Activated naive CD4-positive, alpha-beta T cell treated with anti-CD3 and anti-CD28 coated beads, Interleukin-2, amount 50 U/mL, for 24 hours (primary cell): ENCODE measurements around the gene SETBP1.

Experiments used
- H3K27ac Mint-ChIP-seq: one replicate; pipeline ENCODE4 v1.8.0; 2021; ENCODE audit warnings: mild to moderate bottlenecking, mixed read lengths
- H3K27me3 Mint-ChIP-seq: one replicate; pipeline ENCODE4 v1.8.0; 2021; ENCODE audit warnings: mixed read lengths
- H3K36me3 Mint-ChIP-seq: one replicate; pipeline ENCODE4 v1.8.0; 2021; ENCODE audit warnings: mixed read lengths
- H3K4me1 Mint-ChIP-seq: one replicate; pipeline ENCODE4 v1.8.0; 2021; ENCODE audit warnings: mixed read lengths
- H3K4me3 Mint-ChIP-seq: one replicate; pipeline ENCODE4 v1.8.0; 2021; ENCODE audit warnings: mild to moderate bottlenecking, mixed read lengths
- H3K9me3 Mint-ChIP-seq: one replicate; pipeline ENCODE4 v1.8.0; 2021; ENCODE audit warnings: mixed read lengths

The SETBP1 gene

DNA sequence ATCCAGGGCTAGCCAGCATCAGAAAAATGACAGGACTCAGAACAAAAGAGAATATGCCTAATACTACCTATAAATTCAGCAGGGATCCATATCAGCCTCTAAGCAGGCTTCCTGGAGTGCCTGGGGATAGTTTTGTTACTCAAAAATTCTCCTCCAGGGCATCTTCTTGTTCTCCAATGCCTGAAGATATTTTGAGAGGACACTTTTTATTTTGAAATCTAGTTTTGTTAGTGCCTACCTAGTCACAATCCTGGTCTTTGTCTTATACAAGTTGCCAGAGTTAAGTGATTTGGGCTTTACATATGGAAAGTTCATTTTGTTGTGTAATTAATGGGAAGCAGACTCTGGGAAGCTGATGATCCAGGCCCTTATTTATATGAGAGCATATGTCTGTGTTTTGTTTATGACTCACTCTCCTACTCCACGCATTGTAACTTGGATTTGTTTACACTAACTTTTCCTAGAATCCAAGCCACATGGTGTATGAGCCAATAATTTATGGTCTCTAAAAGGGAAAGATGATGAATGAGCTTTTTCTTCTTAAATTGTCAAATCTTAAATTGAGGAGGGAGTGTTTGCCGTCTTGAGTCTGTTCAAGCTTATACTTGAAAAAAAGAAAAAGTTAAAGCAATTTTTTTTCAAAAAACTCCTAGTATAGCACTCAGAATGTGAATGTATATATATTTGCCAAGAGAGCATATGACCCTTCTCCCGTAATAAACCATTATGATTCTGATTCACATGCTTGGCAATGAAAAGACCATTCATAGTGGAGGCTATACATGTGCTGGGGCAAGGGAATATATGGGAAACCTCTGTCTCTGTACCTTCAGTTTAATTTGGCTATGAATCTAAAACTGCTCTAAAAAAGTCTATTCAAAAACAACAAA lies 370.3 kb downstream of the SETBP1 start:
- no peaks in the 10 kb centered on the region for H3K36me3 Mint-ChIP-seq
- no peaks in the 10 kb centered on the region for H3K9me3 Mint-ChIP-seq
- H3K27me3 Mint-ChIP-seq = peaks cover 1% of the 10 kb centered on the region
- no peak overlapping the region for H3K4me3 Mint-ChIP-seq
- H3K4me1 Mint-ChIP-seq = no peaks in the 10 kb centered on the region
- H3K27ac Mint-ChIP-seq = no peak overlapping the region

DNA sequence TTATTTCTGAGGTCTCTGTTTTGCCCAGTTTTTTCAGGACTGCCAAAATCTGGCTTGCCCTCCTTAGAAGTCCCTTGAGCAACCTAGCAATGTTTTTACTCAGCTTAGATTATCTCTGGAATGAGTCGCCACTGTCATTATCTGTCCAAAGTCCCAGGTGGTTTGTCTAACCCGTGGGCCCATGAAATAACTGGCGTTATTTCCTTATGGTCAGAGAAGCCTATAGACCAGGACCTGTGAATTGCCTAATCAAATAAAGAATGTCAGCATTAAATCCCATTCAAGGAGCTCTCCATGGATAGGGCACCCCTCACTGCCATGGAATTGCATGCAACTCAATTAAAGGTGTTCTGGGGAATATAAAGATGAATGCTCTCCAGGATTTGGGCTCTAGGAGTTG lies 373.9 kb downstream of the SETBP1 start:
- Mint-ChIP-seq H3K4me1 (no peaks in the 10 kb centered on the region), H3K27ac (no peak overlapping the region), H3K36me3 (no peaks in the 10 kb centered on the region), H3K9me3 (no peaks in the 10 kb centered on the region), H3K27me3 (peaks cover 1% of the 10 kb centered on the region), H3K4me3 (no peak overlapping the region)

DNA sequence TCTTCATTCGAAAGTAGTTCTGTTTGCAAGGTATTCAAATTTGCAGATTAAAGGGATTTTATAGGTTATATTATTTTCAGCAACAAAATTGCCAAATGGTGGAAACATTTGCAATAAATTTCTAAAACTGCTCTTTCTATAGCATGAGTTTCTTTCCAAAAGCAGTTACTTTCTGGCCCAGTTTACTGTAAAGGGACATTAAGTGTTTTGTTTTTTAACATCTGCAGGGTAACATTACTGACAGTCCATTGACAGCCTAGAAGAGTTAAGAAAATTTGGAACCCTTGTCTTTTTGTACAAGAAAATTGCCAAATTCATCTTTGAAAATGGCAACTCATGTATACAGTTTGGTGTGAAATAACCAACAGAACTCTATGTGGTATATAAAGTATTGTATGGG lies 375.1 kb downstream of the SETBP1 start:
- peaks cover 1% of the 10 kb centered on the region for H3K27me3 Mint-ChIP-seq
- no peaks in the 10 kb centered on the region for H3K4me1 Mint-ChIP-seq
- no peaks in the 10 kb centered on the region for H3K9me3 Mint-ChIP-seq
- H3K27ac Mint-ChIP-seq = no peak overlapping the region
- H3K4me3 Mint-ChIP-seq = no peak overlapping the region
- no peaks in the 10 kb centered on the region for H3K36me3 Mint-ChIP-seq

DNA sequence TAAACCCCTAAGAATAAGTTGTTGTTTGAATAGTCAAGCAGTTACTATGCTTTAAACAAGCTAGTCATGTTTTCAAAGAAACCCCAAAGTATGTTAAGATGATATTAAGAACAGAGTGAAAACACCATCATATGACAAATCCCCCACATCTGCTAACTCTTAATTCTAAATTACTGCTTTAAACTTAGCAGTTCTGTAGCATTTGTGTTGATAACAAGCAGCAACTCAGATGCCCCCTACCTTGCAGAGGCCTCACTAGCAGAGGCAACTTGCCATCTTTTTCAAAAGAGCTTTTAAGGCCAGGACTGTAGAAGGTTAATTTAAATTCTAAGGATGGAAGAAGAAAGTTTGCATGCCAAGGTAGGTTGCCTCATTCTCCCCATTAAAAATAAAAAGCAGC lies 376.2 kb downstream of the SETBP1 start:
- Mint-ChIP-seq H3K36me3 (no peaks in the 10 kb centered on the region), H3K4me1 (no peaks in the 10 kb centered on the region), H3K4me3 (no peak overlapping the region), H3K9me3 (no peaks in the 10 kb centered on the region), H3K27ac (no peak overlapping the region), H3K27me3 (peaks cover 1% of the 10 kb centered on the region)

DNA sequence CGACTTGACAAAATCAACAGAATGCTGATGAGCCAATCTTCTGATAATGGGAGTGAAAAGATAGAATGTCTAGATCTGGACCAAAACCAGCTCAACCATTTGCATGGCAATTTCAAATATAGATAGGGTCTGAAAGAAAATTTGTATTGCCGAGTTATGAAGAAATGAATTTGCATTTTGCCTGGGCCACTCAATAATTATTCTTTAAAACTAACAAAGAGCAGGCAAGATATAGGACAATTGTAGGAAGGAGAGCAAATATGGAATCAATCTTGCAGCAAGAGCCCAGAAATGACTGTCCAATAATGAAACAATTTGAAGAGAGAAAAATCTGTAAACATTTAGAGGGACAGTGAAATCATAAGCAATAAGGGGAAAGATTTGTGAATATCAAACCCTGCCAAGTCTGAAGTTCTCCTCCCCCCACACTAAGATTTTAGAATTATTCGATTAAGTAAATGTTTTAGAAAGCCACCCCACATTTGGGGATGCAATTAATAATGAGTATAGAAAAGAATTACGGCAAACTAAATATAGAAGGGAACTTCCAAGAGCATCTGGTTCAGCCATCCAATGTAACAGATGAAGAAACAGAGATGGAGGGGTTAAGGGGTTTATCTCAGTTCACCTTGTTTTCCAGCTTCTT lies 377.4 kb downstream of the SETBP1 start:
- no peaks in the 10 kb centered on the region for H3K36me3 Mint-ChIP-seq
- H3K27ac Mint-ChIP-seq = no peak overlapping the region
- H3K4me3 Mint-ChIP-seq = no peak overlapping the region
- H3K9me3 Mint-ChIP-seq = no peaks in the 10 kb centered on the region
- no peaks in the 10 kb centered on the region for H3K4me1 Mint-ChIP-seq
- peaks cover 1% of the 10 kb centered on the region for H3K27me3 Mint-ChIP-seq

DNA sequence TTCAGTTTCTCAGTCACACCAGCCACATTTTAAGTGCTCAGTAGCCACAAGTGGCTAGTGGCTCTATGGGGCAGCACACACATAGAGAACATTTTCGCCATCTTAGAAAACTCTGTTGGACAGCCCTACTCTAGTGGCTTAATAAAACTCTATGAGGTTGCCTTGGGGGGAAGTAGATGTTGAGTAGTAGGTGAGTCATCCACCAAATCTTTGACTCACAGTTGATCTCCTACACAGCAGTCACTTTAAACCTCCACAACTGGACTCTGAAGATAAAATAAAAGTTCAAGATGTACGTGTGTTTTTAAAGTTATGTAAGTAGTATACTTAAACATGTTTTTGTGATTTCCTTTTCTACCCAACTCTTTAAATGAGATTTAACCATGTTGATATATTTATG lies 379.0 kb downstream of the SETBP1 start:
- Mint-ChIP-seq H3K9me3 (no peaks in the 10 kb centered on the region), H3K4me1 (no peaks in the 10 kb centered on the region), H3K36me3 (no peaks in the 10 kb centered on the region), H3K27ac (no peak overlapping the region), H3K4me3 (no peak overlapping the region), H3K27me3 (no peaks in the 10 kb centered on the region)

DNA sequence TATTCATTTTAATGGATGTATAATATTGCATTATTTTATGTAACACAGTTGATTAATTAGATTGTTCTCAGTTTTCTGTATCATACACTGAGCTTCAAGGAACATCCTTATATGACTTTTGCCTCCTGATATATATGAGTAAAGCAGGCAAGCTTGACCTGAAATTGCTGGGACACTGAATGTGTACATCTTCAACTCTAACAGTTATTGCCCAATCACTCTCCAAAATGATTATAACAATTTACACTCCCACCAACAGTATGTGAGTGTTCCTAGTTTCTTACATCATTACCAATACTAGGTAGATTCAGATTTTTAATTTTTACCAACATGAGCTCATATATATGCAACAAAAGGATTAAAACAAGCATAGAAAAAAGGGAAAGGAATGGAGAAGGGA lies 379.4 kb downstream of the SETBP1 start:
- H3K9me3 Mint-ChIP-seq = no peaks in the 10 kb centered on the region
- no peaks in the 10 kb centered on the region for H3K4me1 Mint-ChIP-seq
- H3K36me3 Mint-ChIP-seq = no peaks in the 10 kb centered on the region
- H3K27me3 Mint-ChIP-seq = no peaks in the 10 kb centered on the region
- H3K4me3 Mint-ChIP-seq = no peak overlapping the region
- H3K27ac Mint-ChIP-seq = no peak overlapping the region

DNA sequence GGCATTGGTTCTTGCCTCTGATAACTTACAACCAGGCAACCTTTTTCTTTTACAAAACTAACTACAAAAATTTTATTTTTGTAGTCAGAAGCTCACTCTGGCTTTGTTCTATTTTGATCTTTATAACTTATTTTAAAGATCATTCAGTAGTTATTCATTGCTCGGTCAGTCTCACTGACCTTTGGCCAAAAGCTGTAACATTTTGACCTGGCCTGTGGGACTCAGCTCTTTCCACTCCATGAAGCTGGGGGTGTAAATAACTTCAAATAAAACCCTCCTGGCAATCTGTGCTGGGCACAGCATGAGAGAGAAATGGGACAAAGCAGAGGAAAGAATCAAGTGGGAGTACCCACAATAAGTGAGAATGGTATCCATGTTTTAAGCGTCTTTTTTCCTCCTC lies 380.7 kb downstream of the SETBP1 start:
- Mint-ChIP-seq H3K9me3 (no peaks in the 10 kb centered on the region), H3K4me3 (no peak overlapping the region), H3K4me1 (no peaks in the 10 kb centered on the region), H3K36me3 (no peaks in the 10 kb centered on the region), H3K27ac (no peak overlapping the region), H3K27me3 (no peaks in the 10 kb centered on the region)

DNA sequence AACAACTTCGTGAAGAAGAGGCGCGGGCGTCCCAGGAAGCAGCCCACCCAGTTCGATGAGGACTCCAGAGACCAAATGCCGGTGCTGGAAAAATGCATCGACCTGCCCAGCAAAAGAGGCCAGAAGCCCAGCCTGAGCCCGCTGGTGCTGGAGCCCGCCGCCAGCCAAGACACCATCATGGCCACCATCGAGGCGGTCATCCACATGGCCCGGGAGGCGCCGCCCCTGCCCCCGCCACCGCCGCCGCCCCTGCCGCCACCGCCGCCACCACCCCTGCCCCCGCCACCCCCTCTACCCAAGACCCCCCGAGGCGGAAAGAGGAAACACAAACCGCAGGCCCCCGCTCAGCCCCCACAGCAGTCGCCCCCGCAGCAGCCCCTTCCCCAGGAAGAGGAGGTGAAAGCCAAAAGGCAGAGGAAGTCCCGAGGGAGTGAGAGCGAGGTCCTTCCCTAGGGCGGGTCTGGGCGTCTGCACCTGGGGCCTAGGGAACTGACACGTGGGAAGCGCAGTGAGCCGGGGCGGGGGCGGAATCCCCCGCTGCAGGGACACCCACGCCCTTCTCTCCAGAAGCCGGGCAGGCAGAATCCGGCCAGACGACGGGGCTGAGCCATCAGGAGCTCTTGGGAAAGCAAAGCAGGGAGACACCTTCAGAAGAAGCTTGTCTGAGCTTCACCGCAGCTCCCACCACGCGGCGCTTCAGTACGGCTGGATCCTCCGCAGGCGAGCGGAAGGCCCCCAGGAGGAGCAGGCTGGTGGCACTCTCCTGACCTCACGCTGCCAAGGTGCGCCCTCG lies 382.8 kb downstream of the SETBP1 start:
- Mint-ChIP-seq H3K9me3 (no peaks in the 10 kb centered on the region), H3K36me3 (no peaks in the 10 kb centered on the region), H3K27ac (no peak overlapping the region), H3K4me3 (no peak overlapping the region), H3K27me3 (no peaks in the 10 kb centered on the region), H3K4me1 (no peaks in the 10 kb centered on the region)

DNA sequence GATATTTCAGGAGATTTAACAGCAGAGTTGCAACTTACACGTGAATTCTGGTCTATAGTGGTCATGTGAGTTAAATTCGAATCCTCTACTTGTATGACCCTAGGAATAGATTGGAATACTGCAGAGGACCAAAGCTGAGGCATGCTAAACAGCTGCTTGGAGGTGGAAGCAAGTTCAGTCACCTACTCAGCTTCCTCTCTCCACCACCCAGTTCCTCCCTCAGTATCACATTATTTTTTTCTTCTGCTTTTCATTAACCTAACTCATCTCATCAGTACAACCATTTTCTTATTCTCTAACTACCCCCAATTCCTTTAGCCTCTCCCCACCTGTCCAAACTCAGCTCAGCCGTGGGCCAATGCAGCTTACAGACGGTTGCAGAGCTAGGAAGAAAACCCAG lies 385.5 kb downstream of the SETBP1 start:
- no peak overlapping the region for H3K4me3 Mint-ChIP-seq
- no peaks in the 10 kb centered on the region for H3K27me3 Mint-ChIP-seq
- H3K9me3 Mint-ChIP-seq = no peaks in the 10 kb centered on the region
- no peaks in the 10 kb centered on the region for H3K4me1 Mint-ChIP-seq
- H3K36me3 Mint-ChIP-seq = no peaks in the 10 kb centered on the region
- no peak overlapping the region for H3K27ac Mint-ChIP-seq

DNA sequence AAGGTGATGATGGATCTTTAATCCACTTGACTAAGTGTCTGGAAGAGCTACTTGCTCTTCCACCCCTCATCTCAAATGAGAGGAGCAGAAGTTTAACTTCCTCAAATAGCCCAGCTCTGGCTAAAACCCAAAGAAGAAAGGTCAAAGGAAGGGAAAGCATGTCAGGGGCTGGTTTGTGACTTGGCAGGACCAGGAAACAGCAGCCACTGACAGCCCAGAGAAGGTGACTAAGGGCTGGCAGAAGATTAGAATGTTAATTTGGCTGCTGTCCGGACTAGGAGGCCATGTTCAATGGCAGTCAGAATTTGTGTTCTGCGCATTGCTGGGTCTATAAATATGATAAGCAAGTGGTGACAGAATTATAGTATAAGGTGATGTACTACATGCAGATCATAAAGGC lies 386.2 kb downstream of the SETBP1 start:
- H3K4me1 Mint-ChIP-seq = no peaks in the 10 kb centered on the region
- no peak overlapping the region for H3K4me3 Mint-ChIP-seq
- no peak overlapping the region for H3K27ac Mint-ChIP-seq
- peaks cover 2% of the 10 kb centered on the region for H3K27me3 Mint-ChIP-seq
- H3K36me3 Mint-ChIP-seq = no peaks in the 10 kb centered on the region
- H3K9me3 Mint-ChIP-seq = no peaks in the 10 kb centered on the region

DNA sequence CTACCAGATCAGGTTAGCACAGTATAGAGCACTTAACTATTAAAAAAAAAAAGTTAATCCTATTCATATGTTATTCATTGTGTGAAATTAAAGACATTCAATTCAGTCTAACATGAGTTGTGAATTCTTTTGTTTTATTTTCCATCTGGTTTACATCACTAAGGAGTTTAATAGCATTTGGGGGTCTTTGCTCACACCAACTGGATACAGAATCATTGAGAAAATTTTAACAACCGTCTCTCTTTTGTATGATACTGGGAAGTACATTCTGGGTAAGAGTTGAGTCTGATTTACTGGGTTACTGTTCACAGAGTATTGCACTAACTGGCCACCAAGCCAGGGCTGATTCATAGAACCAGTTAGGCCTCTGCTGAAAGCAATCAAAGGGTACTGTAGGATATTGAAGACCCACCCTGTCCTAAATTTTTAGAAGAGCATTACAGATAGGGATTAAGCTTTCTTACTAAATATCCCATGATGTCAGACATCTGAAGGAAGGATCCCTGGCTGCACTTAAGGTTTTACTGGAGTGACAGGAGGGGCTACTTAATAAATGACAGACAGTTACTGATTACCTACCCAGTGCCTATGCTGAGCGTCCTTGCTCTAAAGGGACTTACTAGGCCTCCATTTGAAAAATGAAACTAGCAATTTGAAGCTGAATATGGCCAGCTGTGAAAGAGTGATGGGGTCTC lies 387.9 kb downstream of the SETBP1 start:
- Mint-ChIP-seq H3K9me3 (no peaks in the 10 kb centered on the region), H3K27ac (no peak overlapping the region), H3K27me3 (peaks cover 2% of the 10 kb centered on the region), H3K4me3 (no peak overlapping the region), H3K4me1 (no peaks in the 10 kb centered on the region), H3K36me3 (no peaks in the 10 kb centered on the region)

DNA sequence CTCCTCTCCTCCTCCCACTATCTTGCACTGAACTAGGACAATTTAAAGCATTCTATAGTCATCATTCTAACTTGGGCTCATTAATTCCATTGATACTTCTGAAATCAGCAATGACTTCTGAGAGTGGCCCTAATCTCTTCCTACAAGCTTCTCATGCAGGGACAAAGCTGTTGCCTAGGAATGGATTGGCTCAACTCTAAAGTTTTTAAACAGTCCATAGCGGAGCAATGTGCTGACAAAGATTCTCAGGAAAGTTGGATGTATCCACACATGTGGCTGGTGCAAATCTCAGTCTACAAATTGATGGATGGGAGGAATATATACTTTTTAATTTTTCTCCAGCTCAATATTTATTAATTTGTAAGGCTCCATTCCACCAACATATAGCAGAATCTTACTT lies 388.9 kb downstream of the SETBP1 start:
- Mint-ChIP-seq H3K27me3 (peaks cover 2% of the 10 kb centered on the region), H3K36me3 (no peaks in the 10 kb centered on the region), H3K27ac (no peak overlapping the region), H3K9me3 (no peaks in the 10 kb centered on the region), H3K4me1 (no peaks in the 10 kb centered on the region), H3K4me3 (no peak overlapping the region)

DNA sequence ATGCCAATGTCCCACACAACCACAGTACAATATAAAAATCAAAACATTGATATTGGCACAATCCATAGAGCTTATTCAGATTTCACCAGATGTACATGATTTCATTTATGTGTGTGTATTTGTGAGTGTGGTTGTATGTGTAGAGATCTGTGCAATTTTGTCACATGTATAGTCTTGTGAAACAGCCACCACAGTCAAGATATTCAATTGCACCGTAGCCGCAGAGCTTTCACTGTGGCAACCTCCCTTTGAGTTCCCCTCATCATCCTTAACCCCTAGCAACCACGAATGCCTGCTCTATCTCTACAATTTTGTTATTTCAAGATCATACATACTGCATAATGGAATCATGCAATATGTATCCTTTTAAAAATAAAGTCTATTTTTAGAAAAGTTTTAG lies 391.3 kb downstream of the SETBP1 start:
- Mint-ChIP-seq H3K4me1 (no peaks in the 10 kb centered on the region), H3K9me3 (no peaks in the 10 kb centered on the region), H3K36me3 (no peaks in the 10 kb centered on the region), H3K27me3 (peaks cover 2% of the 10 kb centered on the region), H3K4me3 (no peak overlapping the region), H3K27ac (no peak overlapping the region)

DNA sequence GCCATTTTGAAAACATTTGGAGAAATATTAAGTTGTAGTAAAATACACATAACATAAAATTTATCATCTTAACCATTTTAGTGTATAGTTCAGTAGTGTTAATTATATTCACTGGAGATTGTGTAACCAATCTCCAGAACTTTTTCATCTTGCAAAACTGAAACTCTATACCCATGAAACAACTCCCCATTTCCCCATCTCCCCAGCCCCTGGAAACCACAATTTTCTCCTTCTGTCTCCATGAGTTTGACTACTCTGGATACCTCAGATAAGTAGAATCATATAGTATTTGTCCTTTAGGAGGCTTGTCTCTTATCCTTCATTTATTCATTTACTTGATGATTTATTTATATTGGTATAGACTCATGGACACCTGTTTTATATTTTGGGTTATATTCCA lies 392.9 kb downstream of the SETBP1 start:
- peaks cover 2% of the 10 kb centered on the region for H3K27me3 Mint-ChIP-seq
- H3K4me1 Mint-ChIP-seq = no peaks in the 10 kb centered on the region
- H3K9me3 Mint-ChIP-seq = no peaks in the 10 kb centered on the region
- H3K36me3 Mint-ChIP-seq = no peaks in the 10 kb centered on the region
- no peak overlapping the region for H3K4me3 Mint-ChIP-seq
- no peak overlapping the region for H3K27ac Mint-ChIP-seq
